ENCODE results near the gene EVC2. TPM values are rescaled to one million over a fixed set of nuclear protein-coding genes. Genes with fewer than 3 reads are reported as not detected.

EVC2 gene
- polyA plus RNA-seq, 1 donor (not counting 4 experiments of a cell fraction or from before 2014, with no cell fraction given): 1.7 TPM

DNA sequence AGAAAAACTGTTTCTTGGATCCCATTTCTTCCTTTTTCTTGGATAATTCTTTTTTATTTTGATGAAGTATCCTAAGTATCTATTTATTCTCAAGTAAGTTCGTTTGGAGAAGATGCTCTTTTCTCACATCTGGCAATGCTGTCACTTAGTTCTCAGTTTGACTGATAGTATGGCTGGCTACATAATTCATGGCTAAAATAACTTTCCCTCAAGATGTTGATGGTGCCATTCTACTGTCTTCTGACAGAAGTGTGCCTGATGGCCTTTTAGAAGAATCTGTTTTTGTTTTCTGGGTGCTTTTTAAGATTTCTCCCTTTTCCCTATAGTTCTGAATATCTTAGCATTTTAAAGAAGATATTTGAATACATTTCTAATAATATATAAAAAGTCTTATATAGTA is 41.6 kb downstream of the EVC2 start:
- Histone ChIP-seq H2AFZ (ENCODE audit: control insufficient read depth, low read length) (no peak overlapping the region), H3K4me1 (ENCODE audit: control insufficient read depth, extremely low read depth, insufficient read depth, low read length) (no peaks in the 10 kb centered on the region), H4K20me1 (ENCODE audit: control insufficient read depth, extremely low read depth, insufficient read depth, low read length) (no peaks in the 10 kb centered on the region), H3K9me3 (ENCODE audit: control insufficient read depth, low read depth, low read length) (no peaks in the 10 kb centered on the region), H3K4me3 (ENCODE audit: control insufficient read depth in 2 of 3, extremely low read depth in 1 of 3, insufficient read depth in 2 of 3, low read depth in 1 of 3, low read length in 3 of 3) (no peak overlapping the region), H3K27ac (ENCODE audit: control insufficient read depth, insufficient read depth, low read length) (no peak overlapping the region), H3K36me3 (ENCODE audit: control insufficient read depth in 2 of 2, extremely low read depth in 1 of 2, insufficient read depth in 2 of 2, low read length in 2 of 2) (peaks cover 7 to 22% of the 10 kb centered on the region in 2 experiments), H3K4me2 (ENCODE audit: control insufficient read depth, extremely low read depth, insufficient read depth, low read depth, low read length) (no peak overlapping the region), H3K9me1 (ENCODE audit: control insufficient read depth, extremely low read depth, insufficient read depth, low read length) (no peaks in the 10 kb centered on the region), H3K79me2 (ENCODE audit: control insufficient read depth, insufficient read depth, low read length) (peaks cover 12% of the 10 kb centered on the region), H3K9ac (ENCODE audit: control insufficient read depth, extremely low read depth, insufficient read depth, low read length) (no peak overlapping the region), H3K27me3 (ENCODE audit: control insufficient read depth, extremely low read depth, insufficient read depth, low read length) (no peaks in the 10 kb centered on the region)
- no peak for DNase-seq (ENCODE audit: low read depth, low spot score)
- no peak for FAIRE-seq
- dilution Hi-C loops (cut with MboI; ENCODE audit: extremely low pct_ligation_motif_present, low sequenced_read_pairs): no loop called here
- TF ChIP-seq, protein P1, sequence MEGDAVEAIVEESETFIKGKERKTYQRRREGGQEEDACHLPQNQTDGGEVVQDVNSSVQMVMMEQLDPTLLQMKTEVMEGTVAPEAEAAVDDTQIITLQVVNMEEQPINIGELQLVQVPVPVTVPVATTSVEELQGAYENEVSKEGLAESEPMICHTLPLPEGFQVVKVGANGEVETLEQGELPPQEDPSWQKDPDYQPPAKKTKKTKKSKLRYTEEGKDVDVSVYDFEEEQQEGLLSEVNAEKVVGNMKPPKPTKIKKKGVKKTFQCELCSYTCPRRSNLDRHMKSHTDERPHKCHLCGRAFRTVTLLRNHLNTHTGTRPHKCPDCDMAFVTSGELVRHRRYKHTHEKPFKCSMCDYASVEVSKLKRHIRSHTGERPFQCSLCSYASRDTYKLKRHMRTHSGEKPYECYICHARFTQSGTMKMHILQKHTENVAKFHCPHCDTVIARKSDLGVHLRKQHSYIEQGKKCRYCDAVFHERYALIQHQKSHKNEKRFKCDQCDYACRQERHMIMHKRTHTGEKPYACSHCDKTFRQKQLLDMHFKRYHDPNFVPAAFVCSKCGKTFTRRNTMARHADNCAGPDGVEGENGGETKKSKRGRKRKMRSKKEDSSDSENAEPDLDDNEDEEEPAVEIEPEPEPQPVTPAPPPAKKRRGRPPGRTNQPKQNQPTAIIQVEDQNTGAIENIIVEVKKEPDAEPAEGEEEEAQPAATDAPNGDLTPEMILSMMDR (optimal IDR thresholded peaks at IDR 0.05 in 1 of 3, IDR thresholded peaks at IDR 0.05 in 1 of 3, conservative IDR thresholded peaks at IDR 0.05 in 1 of 3; ENCODE audit: extremely low read depth in 1 of 3, insufficient read depth in 2 of 3, low read length in 3 of 3): no peak
- no peak for TF ChIP-seq EZH2 (IDR thresholded peaks at IDR 0.05; ENCODE audit: low read length)

DNA sequence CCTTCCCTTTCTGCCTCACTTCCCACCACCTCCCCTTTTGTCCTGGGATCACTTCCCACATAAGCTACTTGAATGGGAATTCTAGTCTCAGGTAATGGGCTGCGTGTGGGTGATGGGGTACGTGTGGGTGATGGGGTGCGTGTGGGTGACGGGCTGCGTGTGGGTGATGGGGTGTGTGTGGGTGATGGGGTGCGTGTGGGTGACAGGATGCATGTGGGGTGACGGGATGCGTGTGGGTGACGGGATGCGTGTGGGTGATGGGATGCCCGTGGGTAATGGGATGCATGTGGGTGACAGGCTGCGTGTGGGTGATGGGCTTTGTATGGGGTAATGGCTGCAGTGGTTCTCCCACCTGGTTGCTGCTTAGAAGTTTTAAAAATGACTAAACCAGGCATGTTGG is 43.6 kb downstream of the EVC2 start:
- no peak for FAIRE-seq
- DNase-seq (ENCODE audit: low read depth, low spot score): no peak
- dilution Hi-C loops (cut with MboI; ENCODE audit: extremely low pct_ligation_motif_present, low sequenced_read_pairs): no loop called here
- Histone ChIP-seq H3K27me3 (ENCODE audit: control insufficient read depth, extremely low read depth, insufficient read depth, low read length) (no peaks in the 10 kb centered on the region), H3K9me3 (ENCODE audit: control insufficient read depth, low read depth, low read length) (no peaks in the 10 kb centered on the region), H3K4me2 (ENCODE audit: control insufficient read depth, extremely low read depth, insufficient read depth, low read depth, low read length) (no peak overlapping the region), H3K9me1 (ENCODE audit: control insufficient read depth, extremely low read depth, insufficient read depth, low read length) (no peaks in the 10 kb centered on the region), H3K79me2 (ENCODE audit: control insufficient read depth, insufficient read depth, low read length) (peaks cover 3% of the 10 kb centered on the region), H2AFZ (ENCODE audit: control insufficient read depth, low read length) (no peak overlapping the region), H3K4me3 (ENCODE audit: control insufficient read depth in 2 of 3, extremely low read depth in 1 of 3, insufficient read depth in 2 of 3, low read depth in 1 of 3, low read length in 3 of 3) (no peak overlapping the region), H3K36me3 (ENCODE audit: control insufficient read depth in 2 of 2, extremely low read depth in 1 of 2, insufficient read depth in 2 of 2, low read length in 2 of 2) (peaks cover 7 to 30% of the 10 kb centered on the region in 2 experiments), H4K20me1 (ENCODE audit: control insufficient read depth, extremely low read depth, insufficient read depth, low read length) (no peaks in the 10 kb centered on the region), H3K9ac (ENCODE audit: control insufficient read depth, extremely low read depth, insufficient read depth, low read length) (no peak overlapping the region), H3K27ac (ENCODE audit: control insufficient read depth, insufficient read depth, low read length) (no peak overlapping the region), H3K4me1 (ENCODE audit: control insufficient read depth, extremely low read depth, insufficient read depth, low read length) (peaks cover 3% of the 10 kb centered on the region)
- TF ChIP-seq, protein P1 (optimal IDR thresholded peaks at IDR 0.05 in 1 of 3, IDR thresholded peaks at IDR 0.05 in 1 of 3, conservative IDR thresholded peaks at IDR 0.05 in 1 of 3; ENCODE audit: extremely low read depth in 1 of 3, insufficient read depth in 2 of 3, low read length in 3 of 3): no peak
- TF ChIP-seq EZH2 (IDR thresholded peaks at IDR 0.05; ENCODE audit: low read length): no peak
